Neuronal stem cell (in vitro differentiated cells): ENCODE measurements around the gene ERC2. TPM values are rescaled to one million over a fixed set of nuclear protein-coding genes. Genes with fewer than 3 reads are reported as not detected.
"Not testable (repeated sequence)": the region's sequence is repeated elsewhere in the genome, so short reads cannot be mapped to it uniquely, and the experiment has no call there.

Experiments used
- DNase-seq: peaks from one replicate; pipeline ENCODE4 v3.0.0-alpha.2; 2013; ENCODE audit warnings: low spot score
- H2AFZ ChIP-seq: one replicate; pipeline ENCODE4 v1.6.1; 2013; ENCODE audit warnings: mild to moderate bottlenecking, low read length, inconsistent platforms
- H2AK5ac ChIP-seq: 2 replicates; pipeline ENCODE4 v1.6.1; 2013; ENCODE audit warnings: low read depth, mild to moderate bottlenecking, inconsistent platforms, low read length, moderate library complexity, mixed read lengths
- H2BK120ac ChIP-seq: 2 replicates; pipeline ENCODE4 v1.6.1; 2013; ENCODE audit warnings: low read depth, mild to moderate bottlenecking, inconsistent platforms, low read length, moderate library complexity, mixed read lengths
- H2BK12ac ChIP-seq: one replicate; pipeline ENCODE4 v1.6.1; 2013; ENCODE audit warnings: low read length, inconsistent platforms
- H2BK15ac ChIP-seq: 2 replicates; pipeline ENCODE4 v1.6.1; 2013; ENCODE audit warnings: mild to moderate bottlenecking, low read length, inconsistent platforms, mixed read lengths
- H2BK5ac ChIP-seq: one replicate; pipeline ENCODE4 v1.6.1; 2013; ENCODE audit warnings: inconsistent platforms, mild to moderate bottlenecking, low read length, moderate library complexity
- H3K14ac ChIP-seq: one replicate; pipeline ENCODE4 v1.6.1; 2013; ENCODE audit warnings: low read length, inconsistent platforms
- H3K18ac ChIP-seq: 2 replicates; pipeline ENCODE4 v1.6.1; 2013; ENCODE audit warnings: low read length, inconsistent platforms
- H3K23ac ChIP-seq: 2 replicates; pipeline ENCODE4 v1.6.1; 2013; ENCODE audit warnings: low read depth, mild to moderate bottlenecking, mixed read lengths, low read length, inconsistent platforms; ENCODE audit not compliant: poor library complexity
- H3K27ac ChIP-seq: replicated peaks from 3 replicates; pipeline ENCODE4 v1.5.1; 2013; ENCODE audit warnings: low read length, inconsistent platforms
- H3K27me3 ChIP-seq, 3 experiments: 2 replicates each; pipeline ENCODE4 v1.6.1; 2013; ENCODE audit warnings: low read length in 3 of 3, mild to moderate bottlenecking in 2 of 3, inconsistent platforms in 1 of 3, low read depth in 1 of 3, mixed read lengths in 1 of 3, moderate library complexity in 1 of 3; ENCODE audit not compliant: control insufficient read depth in 3 of 3, insufficient read depth in 3 of 3
- H3K36me3 ChIP-seq, 2 donors: replicated peaks in 1 of 2; 2 replicates each; pipeline ENCODE4 v1.6.1; 2013; ENCODE audit warnings: low read length in 2 of 2; ENCODE audit not compliant: control insufficient read depth in 2 of 2, insufficient read depth in 2 of 2
- H3K4ac ChIP-seq: 2 replicates; pipeline ENCODE4 v1.6.1; 2013; ENCODE audit warnings: inconsistent platforms, mild to moderate bottlenecking, low read length, moderate library complexity
- H3K4me1 ChIP-seq, 2 donors: 1 replicate in 1 of 2; 2 replicates in 1 of 2; pipeline ENCODE4 v1.6.1; 2013; ENCODE audit warnings: low read length in 2 of 2, low read depth in 1 of 2; ENCODE audit not compliant: control insufficient read depth in 2 of 2, insufficient read depth in 1 of 2
- H3K4me2 ChIP-seq: one replicate; pipeline ENCODE4 v1.6.1; 2013; ENCODE audit warnings: mild to moderate bottlenecking, low read length, inconsistent platforms; ENCODE audit not compliant: insufficient read depth, poor library complexity, severe bottlenecking
- H3K4me3 ChIP-seq, 2 donors: 2 replicates each; pipeline ENCODE4 v1.5.1; 2013; ENCODE audit warnings: low read length in 2 of 2, mild to moderate bottlenecking in 2 of 2, inconsistent platforms in 1 of 2, moderate library complexity in 1 of 2
- H3K79me1 ChIP-seq: one replicate; pipeline ENCODE4 v1.6.1; 2013; ENCODE audit warnings: low read depth, mild to moderate bottlenecking, inconsistent platforms, low read length, moderate library complexity
- H3K9ac ChIP-seq: one replicate; pipeline ENCODE4 v1.6.1; 2013; ENCODE audit warnings: mild to moderate bottlenecking, low read depth, low read length, inconsistent platforms; ENCODE audit not compliant: poor library complexity
- H3K9me3 ChIP-seq, 2 donors: replicated peaks in 1 of 2; 2 replicates each; pipeline versions ENCODE3 to v1.6.1; 2013; ENCODE audit warnings: low read length in 2 of 2, mild to moderate bottlenecking in 2 of 2, inconsistent platforms in 1 of 2, low read depth in 1 of 2, mixed read lengths in 1 of 2, moderate library complexity in 1 of 2; ENCODE audit not compliant: control insufficient read depth in 2 of 2, insufficient read depth in 1 of 2
- H4K8ac ChIP-seq: one replicate; pipeline ENCODE4 v1.6.1; 2013; ENCODE audit warnings: low read depth, mild to moderate bottlenecking, inconsistent platforms, low read length, moderate library complexity
- H4K91ac ChIP-seq: one replicate; pipeline ENCODE4 v1.6.1; 2013; ENCODE audit warnings: low read length, low read depth, mild to moderate bottlenecking, inconsistent platforms; ENCODE audit not compliant: poor library complexity
- WGBS, 2 donors: extraction: QIAGEN DNeasy Blood & Tissue Kit; methylation state at CpG; one replicate each; pipeline ENCODE4 v1.1.7; 2013; ENCODE audit warnings: missing lambda C conversion rate in 2 of 2, mixed read lengths in 1 of 2; ENCODE audit not compliant: insufficient read length in 2 of 2, insufficient replicate concordance in 1 of 2; ENCODE audit errors: extremely low coverage in 2 of 2; 5-methylcytosine and 5-hydroxymethylcytosine counted together
- polyA plus RNA-seq, 2 experiments: library from polyadenylated mRNA; stranded (reverse); fragments of 200-250 nt; gene quantifications; one replicate each; pipeline ENCODE4 v1.2.3, GENCODE V29; 2013

ERC2 gene
- polyA plus RNA-seq (2013, experiment 1 of 2) = 4.7 TPM
- polyA plus RNA-seq (2013, experiment 2 of 2) = 4.8 TPM

- Histone ChIP-seq H3K4me2 (peak within 1 kb of the TSS; percentile 89), H3K4me1 (peaks cover 0 to 2% of the 10 kb centered on the region in 2 donors), H3K4me3 (peak within 1 kb of the TSS; percentile 51 to 88), H3K4ac (no peak within 1 kb of the TSS), H3K23ac (no peak within 1 kb of the TSS), H3K9ac (peak within 1 kb of the TSS; percentile 91), H2BK120ac (no peak within 1 kb of the TSS), H2BK12ac (no peak within 1 kb of the TSS), H4K8ac (no peak within 1 kb of the TSS), H3K9me3 (no peaks in the 10 kb centered on the region), H2BK15ac (peak within 1 kb of the TSS; percentile 79), H4K91ac (no peak within 1 kb of the TSS), H2AK5ac (no peak within 1 kb of the TSS), H3K27me3 (peaks cover 0 to 12% (median 0%) of the 10 kb centered on the region in 3 experiments), H3K27ac (no peak within 1 kb of the TSS), H3K36me3 (no peaks in the 10 kb centered on the region), H3K14ac (peak within 1 kb of the TSS; percentile 92), H2AFZ (peak within 1 kb of the TSS; percentile 97), H3K18ac (peak within 1 kb of the TSS; percentile 90), H2BK5ac (peak within 1 kb of the TSS; percentile 67), H3K79me1 (no peaks in the 10 kb centered on the region)
- DNase-seq = peak; percentile 78
- no CpG with 5 or more reads among the region's 82 CpGs for WGBS, 2 donors
These were observed at the start of gene ERC2 for GRCh38 chr3:56468184-56469106. Gene ERC2, minus strand, starts transcription at chr3:56468467.

GRCh38 chr3:56502738-56503137 is 34.5 kb upstream of the ERC2 start:
- Histone ChIP-seq H3K4me3 (no peak overlapping the region), H3K36me3 (no peaks in the 10 kb centered on the region), H3K4me2 (no peak overlapping the region), H2BK12ac (no peak overlapping the region), H3K27me3 (peaks cover 0 to 4% (median 0%) of the 10 kb centered on the region in 3 experiments), H3K27ac (no peak overlapping the region), H3K23ac (no peak overlapping the region), H3K14ac (no peak overlapping the region), H3K4me1 (no peaks in the 10 kb centered on the region), H3K9me3 (no peaks in the 10 kb centered on the region), H3K79me1 (no peaks in the 10 kb centered on the region), H2AK5ac (no peak overlapping the region), H3K4ac (no peak overlapping the region), H4K91ac (no peak overlapping the region), H3K9ac (no peak overlapping the region), H2BK15ac (no peak overlapping the region), H4K8ac (no peak overlapping the region), H2AFZ (no peak overlapping the region), H2BK120ac (no peak overlapping the region), H3K18ac (no peak overlapping the region), H2BK5ac (no peak overlapping the region)
- no peak for DNase-seq
- no CpG with 5 or more reads among the region's 3 CpGs for WGBS, 2 donors

- not testable (repeated sequence) for H3K27ac ChIP-seq, H2AFZ ChIP-seq, H2BK120ac ChIP-seq, H2AK5ac ChIP-seq, H3K23ac ChIP-seq, H3K4ac ChIP-seq, H3K4me2 ChIP-seq, H2BK12ac ChIP-seq, H3K18ac ChIP-seq, DNase-seq, H3K9me3 ChIP-seq, H3K36me3 ChIP-seq, H3K9ac ChIP-seq, H4K8ac ChIP-seq, H3K79me1 ChIP-seq, H3K14ac ChIP-seq, H3K27me3 ChIP-seq, H3K4me3 ChIP-seq, H4K91ac ChIP-seq, H2BK5ac ChIP-seq, H2BK15ac ChIP-seq, H3K4me1 ChIP-seq
- WGBS, 2 donors = no CpG with 5 or more reads among the region's 5 CpGs
These were observed 28.1 kb upstream of the ERC2 start for GRCh38 chr3:56496376-56496775.

GRCh38 chr3:56494679-56495322 is 26.5 kb upstream of the ERC2 start:
- Histone ChIP-seq H3K9ac (no peak overlapping the region), H3K23ac (no peak overlapping the region), H4K91ac (no peak overlapping the region), H3K27ac (no peak overlapping the region), H3K79me1 (no peaks in the 10 kb centered on the region), H2AK5ac (no peak overlapping the region), H3K9me3 (no peaks in the 10 kb centered on the region), H2BK12ac (no peak overlapping the region), H3K4me2 (no peak overlapping the region), H3K36me3 (no peaks in the 10 kb centered on the region), H3K4me3 (no peak overlapping the region), H3K4ac (no peak overlapping the region), H2AFZ (no peak overlapping the region), H2BK15ac (no peak overlapping the region), H3K18ac (no peak overlapping the region), H3K4me1 (no peaks in the 10 kb centered on the region), H2BK120ac (no peak overlapping the region), H3K14ac (no peak overlapping the region), H4K8ac (no peak overlapping the region), H3K27me3 (peaks cover 0 to 2% (median 0%) of the 10 kb centered on the region in 3 experiments), H2BK5ac (no peak overlapping the region)
- peak; percentile 88 for DNase-seq
- no CpG with 5 or more reads among the region's 5 CpGs for WGBS, 2 donors
